Astrocyte of the spinal cord (primary cell): ENCODE data around the gene FCN3.

Source experiments
- DNase-seq: peaks from one replicate; pipeline ENCODE4 v3.0.0; 2011; ENCODE audit warnings: low read depth, low spot score
- H3K4me3 ChIP-seq: 2 replicates; pipeline ENCODE4 v1.5.1; 2011; ENCODE audit warnings: low read depth, mild to moderate bottlenecking, low read length, moderate library complexity
- CTCF ChIP-seq: IDR thresholded peaks from 2 replicates; pipeline ENCODE4 v1.5.1; 2012; ENCODE audit warnings: low read depth, mild to moderate bottlenecking, low read length, inconsistent platforms
- in situ Hi-C: cut with HindIII; loops from 2 replicates; pipeline ENCODE4 v1.10.0; 2017; ENCODE audit warnings: low sequenced_read_pairs

The FCN3 gene

GRCh38 chr1:27321813-27322568, 52.6 kb downstream of the FCN3 start, which contains the start of gene TMEM222:
Gene TMEM222, plus strand, starts transcription at chr1:27322163. Its CDS starts 35 bp downstream, at chr1:27322198.
- peak within 1 kb of the TSS; percentile 98 for H3K4me3 ChIP-seq
- in situ Hi-C loops = no loop called here
- TF ChIP-seq CTCF = no peak
- peak; percentile 98 for DNase-seq
